Measurements from ENCODE around the gene LILRB2.
"Not testable (repeated sequence)": the region's sequence is repeated elsewhere in the genome, so short reads cannot be mapped to it uniquely, and the experiment has no call there.

The LILRB2 gene

DNA sequence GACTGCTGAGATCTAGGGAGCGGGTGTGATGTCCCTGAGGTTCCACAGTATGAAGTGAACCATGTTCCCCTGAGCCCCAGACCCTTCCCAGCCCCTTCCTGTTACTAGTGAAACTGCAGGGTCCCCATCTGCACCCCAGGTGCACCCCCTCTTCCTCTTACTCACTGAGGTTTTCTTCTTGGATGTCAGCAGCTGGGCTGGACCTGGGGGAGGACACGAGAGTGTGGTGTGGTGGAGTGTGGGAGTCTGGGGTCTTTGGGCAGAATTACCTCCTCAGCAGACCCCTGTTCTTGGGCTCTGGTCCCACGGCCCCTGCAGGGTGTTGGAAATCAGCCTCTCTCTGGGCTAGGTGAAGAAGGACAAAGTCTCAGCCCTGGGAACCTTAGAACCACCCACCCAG is 35.0 kb downstream of the LILRB2 start:
- H3K4me1 ChIP-seq (ENCODE audit: low read depth, poor library complexity, severe bottlenecking): no peaks in the 10 kb centered on the region
- no peak for TF ChIP-seq CTCF (conservative IDR thresholded peaks at IDR 0.05; ENCODE audit: low read depth, low read length)
- H2AFZ ChIP-seq (ENCODE audit: low read depth): no peak overlapping the region
- no peak overlapping the region for H3K4me3 ChIP-seq (IDR thresholded peaks at IDR 0.05; ENCODE audit: insufficient read depth, low read depth, low read length)
- H3K79me2 ChIP-seq (ENCODE audit: insufficient read depth, low read depth): no peaks in the 10 kb centered on the region
- no peak overlapping the region for H3K27ac ChIP-seq
- no peak overlapping the region for H3K4me2 ChIP-seq
- no peak overlapping the region for H3K9ac ChIP-seq
- H3K36me3 ChIP-seq (ENCODE audit: insufficient read depth): no peaks in the 10 kb centered on the region
- no peaks in the 10 kb centered on the region for H4K20me1 ChIP-seq (ENCODE audit: insufficient read depth)
- peaks cover 42% of the 10 kb centered on the region for H3K27me3 ChIP-seq (ENCODE audit: insufficient read depth, low read depth)

- H3K27me3 ChIP-seq (ENCODE audit: insufficient read depth, low read depth): peaks cover 34% of the 10 kb centered on the region; the same call in 1 of the 2 replicates
- H3K4me2 ChIP-seq; H3K9ac ChIP-seq; H3K27ac ChIP-seq; H2AFZ ChIP-seq (ENCODE audit: low read depth); H3K79me2 ChIP-seq (ENCODE audit: insufficient read depth, low read depth); H3K4me1 ChIP-seq (ENCODE audit: low read depth, poor library complexity, severe bottlenecking); H4K20me1 ChIP-seq (ENCODE audit: insufficient read depth); H3K4me3 ChIP-seq (IDR thresholded peaks at IDR 0.05; ENCODE audit: insufficient read depth, low read depth, low read length); H3K36me3 ChIP-seq (ENCODE audit: insufficient read depth): not testable (repeated sequence)
Observed at GRCh38 chr19:54243809-54244208, 37.1 kb downstream of the LILRB2 start.

GRCh38 chr19:54242646-54243045 is 38.3 kb downstream of the LILRB2 start, which contains the start of gene LILRA6:
Gene LILRA6, minus strand, starts transcription at chr19:54242790.
- not testable (repeated sequence) for H3K27ac ChIP-seq; H3K4me2 ChIP-seq; H3K4me1 ChIP-seq (ENCODE audit: low read depth, poor library complexity, severe bottlenecking); H3K4me3 ChIP-seq (IDR thresholded peaks at IDR 0.05; ENCODE audit: insufficient read depth, low read depth, low read length); H4K20me1 ChIP-seq (ENCODE audit: insufficient read depth); H3K79me2 ChIP-seq (ENCODE audit: insufficient read depth, low read depth); H3K36me3 ChIP-seq (ENCODE audit: insufficient read depth); H3K9ac ChIP-seq; H2AFZ ChIP-seq (ENCODE audit: low read depth)
- H3K27me3 ChIP-seq (ENCODE audit: insufficient read depth, low read depth): peaks cover 30% of the 10 kb centered on the region; the same call in 1 of the 2 replicates

- not testable (repeated sequence) for H3K27ac ChIP-seq; H3K9ac ChIP-seq; H3K4me1 ChIP-seq (ENCODE audit: low read depth, poor library complexity, severe bottlenecking); H3K79me2 ChIP-seq (ENCODE audit: insufficient read depth, low read depth); H3K4me3 ChIP-seq (IDR thresholded peaks at IDR 0.05; ENCODE audit: insufficient read depth, low read depth, low read length); H3K36me3 ChIP-seq (ENCODE audit: insufficient read depth); H3K4me2 ChIP-seq; H4K20me1 ChIP-seq (ENCODE audit: insufficient read depth); H2AFZ ChIP-seq (ENCODE audit: low read depth)
- H3K27me3 ChIP-seq (ENCODE audit: insufficient read depth, low read depth): peaks cover 32% of the 10 kb centered on the region; the same call in 1 of the 2 replicates
Observed at GRCh38 chr19:54242234-54242633, 38.7 kb downstream of the LILRB2 start.

GRCh38 chr19:54240372-54241336 is 40.3 kb downstream of the LILRB2 start:
- H3K27ac ChIP-seq; H2AFZ ChIP-seq (ENCODE audit: low read depth); H3K9ac ChIP-seq; H3K4me2 ChIP-seq; H4K20me1 ChIP-seq (ENCODE audit: insufficient read depth); H3K36me3 ChIP-seq (ENCODE audit: insufficient read depth); H3K4me3 ChIP-seq (IDR thresholded peaks at IDR 0.05; ENCODE audit: insufficient read depth, low read depth, low read length); H3K79me2 ChIP-seq (ENCODE audit: insufficient read depth, low read depth); H3K4me1 ChIP-seq (ENCODE audit: low read depth, poor library complexity, severe bottlenecking): not testable (repeated sequence)
- H3K27me3 ChIP-seq (ENCODE audit: insufficient read depth, low read depth): peaks cover 36% of the 10 kb centered on the region; the same call in 1 of the 2 replicates

- H3K27me3 ChIP-seq (ENCODE audit: insufficient read depth, low read depth): peaks cover 39% of the 10 kb centered on the region; the same call in 1 of the 2 replicates
- H3K27ac ChIP-seq, H3K4me2 ChIP-seq: not testable (repeated sequence)
Observed at GRCh38 chr19:54239491-54240371, 41.2 kb downstream of the LILRB2 start.

More at GRCh38 chr19:54239491-54240371, 41.2 kb downstream of the LILRB2 start:
- H3K79me2 ChIP-seq (ENCODE audit: insufficient read depth, low read depth); H4K20me1 ChIP-seq (ENCODE audit: insufficient read depth); H3K4me3 ChIP-seq (IDR thresholded peaks at IDR 0.05; ENCODE audit: insufficient read depth, low read depth, low read length); H3K4me1 ChIP-seq (ENCODE audit: low read depth, poor library complexity, severe bottlenecking); H2AFZ ChIP-seq (ENCODE audit: low read depth); H3K36me3 ChIP-seq (ENCODE audit: insufficient read depth); H3K9ac ChIP-seq: not testable (repeated sequence)
